ENCODE results near the gene PRKCA.

DNA sequence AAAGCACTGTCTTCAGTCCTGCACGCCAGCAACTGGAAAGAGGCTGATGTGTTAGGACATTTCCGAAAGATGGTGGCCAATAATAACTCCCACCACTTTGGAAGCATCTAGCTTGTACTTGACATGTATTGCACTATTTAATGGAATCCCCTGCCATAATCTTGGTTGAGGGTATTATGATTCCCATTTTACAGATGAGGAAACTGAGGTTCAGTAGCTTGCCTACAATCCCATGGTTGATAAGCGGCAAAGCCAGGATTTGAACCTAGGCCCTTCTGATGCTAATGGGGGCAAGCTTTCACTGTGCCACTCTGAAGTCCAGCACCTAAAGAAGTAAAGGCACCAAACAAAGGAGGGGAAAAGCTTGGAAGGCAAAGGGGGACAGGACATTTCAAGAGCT lies 540.5 kb downstream of the PRKCA start:
- no peak for TF ChIP-seq POLR2A (IDR thresholded peaks at IDR 0.05; ENCODE audit: low read length)
- TF ChIP-seq GATA1 (IDR thresholded peaks at IDR 0.05; ENCODE audit: low read depth, low read length), result no peak

All from erythroblast (primary cell).